PC-9 (cell line): ENCODE data around the gene STAG3.

Experiments used
- EZH2 ChIP-seq: fragments of 200-600 bp; sonication (generic); IDR thresholded peaks from 2 replicates; pipeline ENCODE4 v1.8.0; 2017; ENCODE audit warnings: antibody characterized with exemption, low read depth
- TF ChIP-seq, protein P1 (sequence below): fragments of 200-600 bp; sonication (generic); conservative IDR thresholded peaks from 2 replicates; pipeline ENCODE4 v1.6.1; 2017; ENCODE audit warnings: mixed run types, antibody characterized with exemption, mild to moderate bottlenecking, moderate library complexity

DNA sequence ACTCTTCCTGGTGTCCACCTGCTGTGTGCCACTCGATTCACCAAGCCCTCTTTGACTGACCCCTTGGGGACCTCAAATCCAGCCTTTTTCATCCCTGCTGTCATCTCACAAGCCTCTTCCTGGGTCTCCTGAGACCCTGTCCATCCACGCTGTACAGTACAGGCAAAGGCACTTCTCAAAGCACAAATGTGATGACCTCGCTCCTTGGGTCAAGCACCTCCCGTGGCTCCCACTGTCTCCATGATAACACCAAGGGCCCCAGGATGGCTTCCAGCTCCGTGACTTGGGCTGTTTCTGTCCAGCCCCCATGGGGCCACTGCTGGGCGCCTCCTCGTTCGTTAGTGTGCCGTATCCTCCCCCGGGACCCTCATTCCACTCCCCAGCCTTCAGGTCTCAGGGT is 70.8 kb downstream of the STAG3 start:
- TF ChIP-seq, protein P1, sequence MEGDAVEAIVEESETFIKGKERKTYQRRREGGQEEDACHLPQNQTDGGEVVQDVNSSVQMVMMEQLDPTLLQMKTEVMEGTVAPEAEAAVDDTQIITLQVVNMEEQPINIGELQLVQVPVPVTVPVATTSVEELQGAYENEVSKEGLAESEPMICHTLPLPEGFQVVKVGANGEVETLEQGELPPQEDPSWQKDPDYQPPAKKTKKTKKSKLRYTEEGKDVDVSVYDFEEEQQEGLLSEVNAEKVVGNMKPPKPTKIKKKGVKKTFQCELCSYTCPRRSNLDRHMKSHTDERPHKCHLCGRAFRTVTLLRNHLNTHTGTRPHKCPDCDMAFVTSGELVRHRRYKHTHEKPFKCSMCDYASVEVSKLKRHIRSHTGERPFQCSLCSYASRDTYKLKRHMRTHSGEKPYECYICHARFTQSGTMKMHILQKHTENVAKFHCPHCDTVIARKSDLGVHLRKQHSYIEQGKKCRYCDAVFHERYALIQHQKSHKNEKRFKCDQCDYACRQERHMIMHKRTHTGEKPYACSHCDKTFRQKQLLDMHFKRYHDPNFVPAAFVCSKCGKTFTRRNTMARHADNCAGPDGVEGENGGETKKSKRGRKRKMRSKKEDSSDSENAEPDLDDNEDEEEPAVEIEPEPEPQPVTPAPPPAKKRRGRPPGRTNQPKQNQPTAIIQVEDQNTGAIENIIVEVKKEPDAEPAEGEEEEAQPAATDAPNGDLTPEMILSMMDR = no peak
- no peak for TF ChIP-seq EZH2
